RWPE1 (cell line): Measurements from ENCODE around the gene SLC35F3.

Source experiments
- CTCF ChIA-PET: fragments of 350-600 bp; sonication (Branson Sonifier 250); formaldehyde crosslinking; extraction: SDS; loops from one replicate; lab custom pipeline; 2021; lab: Yijun Ruan, JAX
- POLR2A ChIA-PET: fragments of 400-600 bp; formaldehyde crosslinking; extraction: SDS; loops from one replicate; lab custom pipeline; 2020; ENCODE audit warnings: antibody characterized with exemption; ENCODE audit not compliant: low non-redundant PET; lab: Yijun Ruan, JAX
- DNase-seq: peaks from one replicate; pipeline ENCODE4 v3.0.0; 2012; ENCODE audit warnings: low spot score
- H3K27ac ChIP-seq: fragments of 450-650 bp; 2 replicates; pipeline ENCODE4 v1.5.1; 2017
- CTCF ChIP-seq: fragments of 450-650 bp; conservative IDR thresholded peaks from 2 replicates; pipeline ENCODE4 v1.5.1; 2017; ENCODE audit warnings: low read depth, mild to moderate bottlenecking

Gene SLC35F3

GRCh38 chr1:234371414-234371813 lies 466.9 kb downstream of the SLC35F3 start:
- no peak overlapping the region for H3K27ac ChIP-seq
- no peak for TF ChIP-seq CTCF
- ChIA-PET CTCF (interaction anchor here (0.6 to 0.7 kb wide), 2 partner anchors 45 to 260 kb away, joined by 3 read pairs; no protein-coding TSS in a partner anchor), POLR2A (no interaction called here)
- DNase-seq: no peak

- TF ChIP-seq CTCF: no peak
- ChIA-PET POLR2A (interaction anchor here (1.7 kb wide), 1 partner anchor 15 kb away, joined by 6 read pairs; no protein-coding TSS in a partner anchor), CTCF (no interaction called here)
- no peak for DNase-seq
- no peak overlapping the region for H3K27ac ChIP-seq
Observed at GRCh38 chr1:234372011-234372757, 467.7 kb downstream of the SLC35F3 start.

GRCh38 chr1:234373064-234373958 lies 468.8 kb downstream of the SLC35F3 start, which contains the start of gene COA6:
COA6 (plus strand) TSS chr1:234373456; CDS start chr1:234373467, 11 bp downstream.
- peak; percentile 87 for DNase-seq
- CTCF ChIA-PET: interaction anchor here (0.6 to 0.8 kb wide), 3 partner anchors 15 to 711 kb away, joined by 3 to 4 read pairs (median 3); no protein-coding TSS in a partner anchor
- POLR2A ChIA-PET: interaction anchor here (0.7 to 1.7 kb wide), 2 partner anchors 16 to 248 kb away, joined by 3 to 6 read pairs; no protein-coding TSS in a partner anchor
- TF ChIP-seq CTCF: no peak
- peak within 1 kb of the TSS; percentile 95 for H3K27ac ChIP-seq

GRCh38 chr1:234373959-234374254 lies 469.4 kb downstream of the SLC35F3 start:
- DNase-seq: no peak
- ChIA-PET POLR2A (interaction anchor here (0.7 to 1.7 kb wide), 2 partner anchors 17 to 555 kb away, joined by 6 to 7 read pairs; no protein-coding TSS in a partner anchor), CTCF (interaction anchor here (0.6 kb wide), 2 partner anchors 142 to 710 kb away, joined by 3 to 4 read pairs; no protein-coding TSS in a partner anchor)
- TF ChIP-seq CTCF: no peak
- H3K27ac ChIP-seq: peak overlapping the region; percentile 95
